HG03196 (cell line): ENCODE measurements around the gene GRIA1.
"Not testable (repeated sequence)": the region's sequence is repeated elsewhere in the genome, so short reads cannot be mapped to it uniquely, and the experiment has no call there.

Source experiments
- ATAC-seq: cut with Tn5 transposase; IDR thresholded peaks from one replicate; pipeline ENCODE4 v1.9.1; 2021; ENCODE audit not compliant: unreplicated experiment

Gene GRIA1

GRCh38 chr5:153711755-153712154 is 221.3 kb downstream of the GRIA1 start:
- ATAC-seq = no peak

GRCh38 chr5:153712946-153713345 is 222.5 kb downstream of the GRIA1 start:
- no peak for ATAC-seq

GRCh38 chr5:153713943-153714342 is 223.5 kb downstream of the GRIA1 start:
- no peak for ATAC-seq

- no peak for ATAC-seq
Measured at GRCh38 chr5:153714798-153715197, 224.3 kb downstream of the GRIA1 start.

- no peak for ATAC-seq
Measured at GRCh38 chr5:153717287-153717686, 226.8 kb downstream of the GRIA1 start.

GRCh38 chr5:153718713-153719112 is 228.2 kb downstream of the GRIA1 start:
- ATAC-seq = no peak

- no peak for ATAC-seq
Measured at GRCh38 chr5:153719324-153719723, 228.9 kb downstream of the GRIA1 start.

GRCh38 chr5:153723022-153723610 is 232.6 kb downstream of the GRIA1 start:
- not testable (repeated sequence) for ATAC-seq

- ATAC-seq = no peak
Measured at GRCh38 chr5:153742060-153742459, 251.6 kb downstream of the GRIA1 start.

GRCh38 chr5:153744751-153745150 is 254.3 kb downstream of the GRIA1 start:
- no peak for ATAC-seq

- ATAC-seq = no peak
Measured at GRCh38 chr5:153745778-153746395, 255.4 kb downstream of the GRIA1 start.

- no peak for ATAC-seq
Measured at GRCh38 chr5:153746440-153746839, 256.0 kb downstream of the GRIA1 start.

GRCh38 chr5:153748823-153749222 is 258.4 kb downstream of the GRIA1 start:
- ATAC-seq = no peak

- ATAC-seq = no peak
Measured at GRCh38 chr5:153749960-153750359, 259.5 kb downstream of the GRIA1 start.

GRCh38 chr5:153751251-153751650 is 260.8 kb downstream of the GRIA1 start:
- no peak for ATAC-seq

- ATAC-seq = no peak
Measured at GRCh38 chr5:153752890-153753289, 262.4 kb downstream of the GRIA1 start.

GRCh38 chr5:153753645-153754432 is 263.4 kb downstream of the GRIA1 start:
- ATAC-seq = no peak

GRCh38 chr5:153755913-153756500 is 265.5 kb downstream of the GRIA1 start:
- no peak for ATAC-seq

- no peak for ATAC-seq
Measured at GRCh38 chr5:153756540-153756939, 266.1 kb downstream of the GRIA1 start.

GRCh38 chr5:153765987-153766386 is 275.5 kb downstream of the GRIA1 start:
- no peak for ATAC-seq

GRCh38 chr5:153767221-153768188 is 277.0 kb downstream of the GRIA1 start:
- ATAC-seq = no peak
